DMS153 treated with DMSO at 0.1 percent for 48 hours (cell line): ENCODE measurements around the gene DNAH7.
A peak's percentile ranks its signal among the peaks of the same experiment; 100 is the strongest.

Experiments
- DNase-seq: peaks from one replicate; lab custom pipeline; 2025; ENCODE audit not compliant: unreplicated experiment; lab: John Stamatoyannopoulos, UW

Gene DNAH7

GRCh38 chr2:196079052-196079451 is 10.4 kb upstream of the DNAH7 start:
- DNase-seq, result no peak

GRCh38 chr2:196077821-196078220 is 9.2 kb upstream of the DNAH7 start:
- DNase-seq, result no peak

DNA sequence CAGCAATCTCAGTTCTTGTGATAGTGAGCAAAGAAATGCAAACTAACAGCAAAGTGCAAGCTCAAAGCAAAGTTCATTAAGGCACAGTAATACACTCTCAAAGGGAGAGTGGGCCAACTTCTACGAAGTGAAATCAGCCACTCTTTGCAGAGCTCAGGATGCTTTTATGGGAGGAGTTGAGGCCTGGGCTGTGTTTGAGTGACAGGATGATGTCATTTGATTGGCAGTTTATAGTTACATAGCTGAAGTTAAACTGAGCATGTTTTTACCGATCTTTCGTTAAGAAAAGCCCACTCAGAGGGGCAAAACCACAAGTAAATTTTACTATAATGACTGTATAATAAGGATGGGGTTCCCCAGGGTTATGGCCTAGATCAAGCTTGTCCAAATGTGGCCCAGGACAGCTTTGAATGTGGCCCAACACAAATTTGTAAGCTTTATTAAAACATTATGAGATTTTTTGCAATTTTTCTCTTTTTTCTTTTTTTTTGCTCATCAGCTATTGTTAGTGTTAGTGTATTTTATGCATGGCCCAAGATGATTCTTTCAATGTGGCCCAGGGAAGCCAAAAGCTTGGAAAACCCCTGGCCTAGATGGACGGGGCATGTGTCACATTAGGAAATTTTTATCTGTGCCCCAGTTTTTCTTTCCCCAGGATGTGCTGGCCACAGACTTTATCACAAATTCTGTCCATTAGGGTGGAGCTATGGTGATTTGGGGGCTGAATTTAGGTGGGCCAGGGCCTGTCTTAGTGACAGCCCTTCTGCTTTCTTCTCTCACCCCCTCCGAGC is 8.3 kb upstream of the DNAH7 start:
- no peak for DNase-seq

GRCh38 chr2:196075196-196075595 is 6.6 kb upstream of the DNAH7 start:
- DNase-seq, result no peak

DNA sequence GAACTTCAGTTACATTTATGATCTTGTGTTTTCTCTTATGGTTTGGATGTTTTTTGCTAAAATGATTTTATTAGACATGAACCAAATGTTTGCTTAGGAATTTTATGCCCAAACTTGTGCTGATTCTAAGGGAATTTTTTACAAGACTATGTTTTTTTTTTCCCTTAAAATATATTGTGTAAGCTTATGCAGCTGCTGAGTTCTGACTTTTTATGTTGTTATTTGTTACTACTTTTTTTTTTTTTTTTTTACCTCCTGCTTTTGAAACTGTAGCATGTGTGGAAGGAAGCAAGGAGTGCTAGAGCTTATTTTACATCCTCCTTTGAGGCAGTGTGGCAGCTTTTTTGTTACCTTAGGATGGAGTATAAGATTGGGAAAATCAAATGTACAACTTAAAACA is 6.0 kb upstream of the DNAH7 start:
- DNase-seq, result no peak

GRCh38 chr2:196073521-196073920 is 4.9 kb upstream of the DNAH7 start:
- DNase-seq, result no peak

- no peak for DNase-seq
Observed at GRCh38 chr2:196067088-196067382, 1.6 kb downstream of the DNAH7 start.

GRCh38 chr2:196066291-196067087 is 2.1 kb downstream of the DNAH7 start:
- peak; percentile 4 for DNase-seq

- DNase-seq, result no peak
Observed at GRCh38 chr2:196063773-196064172, 4.9 kb downstream of the DNAH7 start.

- no peak for DNase-seq
Observed at GRCh38 chr2:196059491-196059960, 9.1 kb downstream of the DNAH7 start.

DNA sequence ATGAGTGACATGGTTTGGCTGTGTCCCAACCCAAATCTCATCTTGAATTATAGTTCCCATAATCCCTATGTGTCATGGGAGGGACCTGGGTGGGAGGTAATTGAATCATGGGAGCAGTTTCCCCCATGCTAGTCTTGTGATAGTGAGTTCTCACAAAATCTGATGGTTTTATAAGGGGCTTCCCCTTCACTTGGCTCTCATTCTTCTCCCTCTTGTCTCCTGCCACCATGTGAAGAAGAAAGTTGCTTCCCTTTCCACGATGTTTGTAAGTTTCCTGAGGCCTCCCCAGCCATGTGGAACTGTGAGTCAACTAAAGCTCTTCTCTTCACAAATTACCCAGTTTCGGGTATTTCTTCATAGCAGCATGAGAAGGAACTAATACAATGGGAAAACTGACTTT is 14.0 kb downstream of the DNAH7 start:
- no peak for DNase-seq

GRCh38 chr2:196046123-196046917 is 22.3 kb downstream of the DNAH7 start:
- no peak for DNase-seq

GRCh38 chr2:196041786-196042185 is 26.9 kb downstream of the DNAH7 start:
- no peak for DNase-seq

DNA sequence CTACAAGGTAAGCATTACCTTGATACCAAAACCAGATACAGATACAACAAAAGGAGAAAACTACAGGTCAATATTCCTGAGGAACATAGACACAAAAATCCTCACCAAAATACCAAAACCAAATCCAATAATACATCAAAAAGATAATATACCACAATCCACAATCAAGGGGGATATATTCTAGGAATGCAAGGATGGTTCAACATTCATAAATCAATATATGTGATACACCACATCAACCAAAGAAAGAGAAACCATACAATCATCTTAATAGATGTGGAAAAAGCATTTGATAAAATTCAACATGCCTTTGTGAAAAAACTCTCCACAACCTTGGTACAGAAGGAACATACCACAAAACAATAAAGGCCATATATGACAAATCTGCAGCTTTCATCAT is 28.4 kb downstream of the DNAH7 start:
- DNase-seq, result no peak

GRCh38 chr2:196036442-196036841 is 32.2 kb downstream of the DNAH7 start:
- DNase-seq, result no peak

GRCh38 chr2:196018037-196018436 is 50.6 kb downstream of the DNAH7 start:
- DNase-seq, result no peak

- no peak for DNase-seq
Observed at GRCh38 chr2:196012314-196012713, 56.3 kb downstream of the DNAH7 start.

DNA sequence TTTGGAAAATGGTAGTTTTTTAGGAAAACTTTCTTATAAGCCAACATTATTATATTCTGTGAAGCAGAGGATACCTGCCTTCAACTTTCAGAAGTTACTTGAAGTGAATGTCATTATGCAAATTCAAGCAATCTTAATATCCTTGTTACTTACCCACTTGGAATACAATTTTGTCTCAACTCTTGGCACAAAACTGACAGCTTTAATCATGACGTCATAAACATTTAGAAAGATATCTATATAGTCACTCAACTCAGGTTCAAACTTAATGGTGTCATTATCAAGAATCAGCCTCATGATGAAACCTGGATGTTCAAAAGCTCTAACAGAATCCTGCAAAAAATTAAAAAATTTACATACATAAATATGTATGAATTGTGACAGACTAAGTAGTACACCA is 68.1 kb downstream of the DNAH7 start:
- no peak for DNase-seq

GRCh38 chr2:195998070-195998469 is 70.6 kb downstream of the DNAH7 start:
- DNase-seq, result no peak

DNA sequence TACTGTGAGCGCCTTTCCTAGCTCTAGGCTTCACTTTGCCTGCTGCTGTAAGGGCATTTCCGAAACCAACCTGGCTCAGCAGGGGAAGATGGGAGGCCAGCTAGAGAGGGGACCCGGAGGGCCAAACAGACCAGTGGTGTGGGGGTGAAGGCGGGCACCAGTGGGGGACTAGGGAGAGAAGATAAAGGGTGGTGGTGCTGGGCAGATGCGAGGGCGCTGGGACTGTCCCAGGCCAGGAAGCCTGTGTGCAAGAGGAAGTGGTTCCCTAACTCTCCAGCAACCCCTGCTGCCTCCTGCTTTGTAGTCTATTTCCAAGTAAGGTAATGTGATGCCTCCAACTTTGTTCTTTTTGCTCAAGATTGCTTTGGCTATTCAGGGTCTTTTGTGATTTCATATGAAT is 73.1 kb downstream of the DNAH7 start:
- no peak for DNase-seq

DNA sequence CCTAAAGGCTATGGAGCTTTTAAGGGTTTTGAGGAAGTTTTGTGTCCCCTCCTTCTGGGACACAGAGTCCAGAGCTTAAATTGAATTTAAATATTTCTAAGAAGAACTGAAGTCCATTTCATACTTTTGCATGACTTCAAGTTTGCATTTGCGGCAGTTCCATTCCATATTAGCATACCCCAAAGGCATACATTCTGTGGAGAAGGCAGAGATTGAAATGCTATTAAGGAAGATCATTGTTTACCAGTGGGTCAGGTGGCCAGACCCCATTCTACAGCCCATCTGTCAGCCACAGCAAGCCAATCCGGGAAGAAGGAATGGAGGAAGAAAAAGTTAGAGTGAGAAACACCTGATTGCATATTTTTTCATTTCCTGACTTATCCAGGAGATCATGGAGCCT is 75.0 kb downstream of the DNAH7 start:
- no peak for DNase-seq

GRCh38 chr2:195985741-195986140 is 82.9 kb downstream of the DNAH7 start:
- DNase-seq, result no peak
